SK-N-SH treated with all-trans-retinoic acid at 6 μM for 48 hours (cell line): ENCODE measurements around the gene GGA3.

ENCODE experiments used
- BACH2 ChIP-seq: fragments of 250-450 bp; sonication (Bioruptor Pico); IDR thresholded peaks from 2 replicates; pipeline ENCODE4 v1.9.0; 2021; ENCODE audit warnings: mild to moderate bottlenecking, borderline replicate concordance
- CREB5 ChIP-seq: fragments of 250-450 bp; sonication (Bioruptor Pico); IDR thresholded peaks from 2 replicates; pipeline ENCODE4 v1.5.1; 2020; ENCODE audit warnings: low read depth, mild to moderate bottlenecking, moderate library complexity
- CSDC2 ChIP-seq: fragments of 250-450 bp; sonication (Bioruptor Pico); IDR thresholded peaks from 2 replicates; pipeline ENCODE4 v1.5.0; 2020; ENCODE audit warnings: mild to moderate bottlenecking, moderate library complexity
- ESRRG ChIP-seq: fragments of 250-450 bp; sonication (Bioruptor Pico); IDR thresholded peaks from 2 replicates; pipeline ENCODE4 v1.6.1; 2021; ENCODE audit warnings: mild to moderate bottlenecking
- GLIS3 ChIP-seq: fragments of 250-450 bp; sonication (Bioruptor Pico); IDR thresholded peaks from 2 replicates; pipeline ENCODE4 v1.5.0; 2020; ENCODE audit warnings: mild to moderate bottlenecking, moderate library complexity
- OSR1 ChIP-seq: fragments of 250-450 bp; sonication (Bioruptor Pico); IDR thresholded peaks from 2 replicates; pipeline ENCODE4 v1.8.0; 2022; ENCODE audit warnings: moderate library complexity, mild to moderate bottlenecking, inconsistent platforms
- PPARA ChIP-seq: fragments of 250-450 bp; sonication (Bioruptor Pico); IDR thresholded peaks from 2 replicates; pipeline ENCODE4 v1.5.0; 2020; ENCODE audit warnings: mild to moderate bottlenecking, borderline replicate concordance
- RARB ChIP-seq: fragments of 250-450 bp; sonication (Bioruptor Pico); IDR thresholded peaks from 2 replicates; pipeline ENCODE4 v1.8.0; 2021; ENCODE audit warnings: mild to moderate bottlenecking, moderate library complexity
- TCF4 ChIP-seq: fragments of 250-450 bp; sonication (Bioruptor Pico); IDR thresholded peaks from 2 replicates; pipeline ENCODE4 v1.8.0; 2021; ENCODE audit warnings: mild to moderate bottlenecking, moderate library complexity, borderline replicate concordance
- ZC3H10 ChIP-seq: fragments of 250-450 bp; sonication (Bioruptor Pico); IDR thresholded peaks from 2 replicates; pipeline ENCODE4 v1.5.1; 2021; ENCODE audit warnings: mild to moderate bottlenecking, moderate library complexity
- ZFP3 ChIP-seq: fragments of 250-450 bp; sonication (Bioruptor Pico); IDR thresholded peaks from 2 replicates; pipeline ENCODE4 v1.5.0; 2020; ENCODE audit warnings: mild to moderate bottlenecking, moderate library complexity
- ZNF565 ChIP-seq: fragments of 450-650 bp; formaldehyde crosslinking; conservative IDR thresholded peaks from 2 replicates; pipeline ENCODE4 v1.5.0; 2020; ENCODE audit warnings: low read depth, mild to moderate bottlenecking, moderate library complexity
- ZNF70 ChIP-seq: fragments of 450-650 bp; formaldehyde crosslinking; IDR thresholded peaks from 2 replicates; pipeline ENCODE4 v1.5.0; 2020; ENCODE audit warnings: mild to moderate bottlenecking, moderate library complexity
- TF ChIP-seq, protein P1 (sequence below): fragments of 250-450 bp; sonication (Bioruptor Pico); IDR thresholded peaks from 2 replicates; pipeline ENCODE4 v1.8.0; 2020; ENCODE audit warnings: mild to moderate bottlenecking, moderate library complexity, borderline replicate concordance

DNA sequence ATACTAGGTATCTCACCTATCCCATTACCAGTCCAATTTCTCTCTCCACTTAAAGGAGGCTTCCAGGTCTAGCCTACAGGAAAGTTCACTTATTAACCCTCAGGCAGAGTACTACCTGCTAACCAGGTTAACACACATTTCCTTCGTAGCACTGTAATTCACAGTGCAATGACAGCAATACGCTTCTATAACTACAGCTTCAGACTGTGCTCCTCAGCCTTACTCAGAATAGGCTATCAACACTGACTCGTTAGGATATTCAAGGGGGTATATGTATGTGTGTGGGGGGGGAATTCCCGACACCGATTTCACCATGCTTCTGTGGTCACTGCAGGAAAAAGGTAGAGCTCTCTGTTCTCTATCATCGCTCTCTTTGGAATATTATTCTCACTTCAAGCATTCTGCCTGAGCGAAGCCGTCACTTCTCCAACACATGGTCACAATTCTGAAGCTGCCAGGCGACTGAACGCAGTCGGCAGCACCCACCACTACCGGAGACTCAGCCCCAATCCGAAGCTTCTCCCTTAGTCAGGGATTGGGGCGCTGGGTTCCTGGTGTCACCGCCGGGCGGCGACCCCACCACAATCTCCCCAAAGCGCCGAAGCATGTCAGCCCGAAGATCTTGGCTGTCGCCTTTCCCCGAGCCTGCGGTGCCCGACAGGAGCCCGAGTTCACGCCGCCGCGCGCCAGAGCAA is 618 bp downstream of the GGA3 start:
- no peak for TF ChIP-seq CSDC2 (CRISPR knock-in tag)
- TF ChIP-seq, protein P1, sequence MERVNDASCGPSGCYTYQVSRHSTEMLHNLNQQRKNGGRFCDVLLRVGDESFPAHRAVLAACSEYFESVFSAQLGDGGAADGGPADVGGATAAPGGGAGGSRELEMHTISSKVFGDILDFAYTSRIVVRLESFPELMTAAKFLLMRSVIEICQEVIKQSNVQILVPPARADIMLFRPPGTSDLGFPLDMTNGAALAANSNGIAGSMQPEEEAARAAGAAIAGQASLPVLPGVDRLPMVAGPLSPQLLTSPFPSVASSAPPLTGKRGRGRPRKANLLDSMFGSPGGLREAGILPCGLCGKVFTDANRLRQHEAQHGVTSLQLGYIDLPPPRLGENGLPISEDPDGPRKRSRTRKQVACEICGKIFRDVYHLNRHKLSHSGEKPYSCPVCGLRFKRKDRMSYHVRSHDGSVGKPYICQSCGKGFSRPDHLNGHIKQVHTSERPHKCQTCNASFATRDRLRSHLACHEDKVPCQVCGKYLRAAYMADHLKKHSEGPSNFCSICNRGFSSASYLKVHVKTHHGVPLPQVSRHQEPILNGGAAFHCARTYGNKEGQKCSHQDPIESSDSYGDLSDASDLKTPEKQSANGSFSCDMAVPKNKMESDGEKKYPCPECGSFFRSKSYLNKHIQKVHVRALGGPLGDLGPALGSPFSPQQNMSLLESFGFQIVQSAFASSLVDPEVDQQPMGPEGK (CRISPR knock-in tag), result no peak
- TF ChIP-seq ZFP3 (CRISPR knock-in tag), result no peak
- TF ChIP-seq ZC3H10 (CRISPR knock-in tag), result no peak
- TF ChIP-seq CREB5 (CRISPR knock-in tag), result no peak
- no peak for TF ChIP-seq TCF4
- TF ChIP-seq RARB (CRISPR knock-in tag), result no peak
- no peak for TF ChIP-seq GLIS3
- no peak for TF ChIP-seq ESRRG (CRISPR knock-in tag)
- TF ChIP-seq ZNF70 (CRISPR knock-in tag), result no peak
- TF ChIP-seq OSR1, result no peak
- TF ChIP-seq ZNF565 (CRISPR knock-in tag), result no peak
- TF ChIP-seq BACH2, result no peak
- no peak for TF ChIP-seq PPARA (CRISPR knock-in tag)
